Measurements from ENCODE around the gene PCDHA1.

DNA sequence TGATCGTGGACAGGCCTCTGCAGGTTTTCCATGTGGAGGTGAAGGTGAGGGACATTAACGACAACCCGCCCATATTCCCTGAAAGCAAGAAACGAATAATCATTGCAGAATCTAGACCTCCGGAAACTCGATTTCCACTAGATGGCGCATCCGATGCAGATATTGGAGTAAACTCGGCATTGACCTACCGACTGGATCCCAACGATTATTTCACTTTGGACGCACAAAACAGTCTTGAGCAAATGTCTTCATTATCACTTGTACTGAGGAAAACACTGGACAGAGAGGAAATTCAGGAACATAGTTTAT lies 96.6 kb downstream of the PCDHA1 start:
- TF ChIP-seq, protein P1, sequence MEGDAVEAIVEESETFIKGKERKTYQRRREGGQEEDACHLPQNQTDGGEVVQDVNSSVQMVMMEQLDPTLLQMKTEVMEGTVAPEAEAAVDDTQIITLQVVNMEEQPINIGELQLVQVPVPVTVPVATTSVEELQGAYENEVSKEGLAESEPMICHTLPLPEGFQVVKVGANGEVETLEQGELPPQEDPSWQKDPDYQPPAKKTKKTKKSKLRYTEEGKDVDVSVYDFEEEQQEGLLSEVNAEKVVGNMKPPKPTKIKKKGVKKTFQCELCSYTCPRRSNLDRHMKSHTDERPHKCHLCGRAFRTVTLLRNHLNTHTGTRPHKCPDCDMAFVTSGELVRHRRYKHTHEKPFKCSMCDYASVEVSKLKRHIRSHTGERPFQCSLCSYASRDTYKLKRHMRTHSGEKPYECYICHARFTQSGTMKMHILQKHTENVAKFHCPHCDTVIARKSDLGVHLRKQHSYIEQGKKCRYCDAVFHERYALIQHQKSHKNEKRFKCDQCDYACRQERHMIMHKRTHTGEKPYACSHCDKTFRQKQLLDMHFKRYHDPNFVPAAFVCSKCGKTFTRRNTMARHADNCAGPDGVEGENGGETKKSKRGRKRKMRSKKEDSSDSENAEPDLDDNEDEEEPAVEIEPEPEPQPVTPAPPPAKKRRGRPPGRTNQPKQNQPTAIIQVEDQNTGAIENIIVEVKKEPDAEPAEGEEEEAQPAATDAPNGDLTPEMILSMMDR (IDR thresholded peaks at IDR 0.05) = peak; percentile 63
- TF ChIP-seq ZFX (IDR thresholded peaks at IDR 0.05; ENCODE audit: borderline replicate concordance) = no peak

All from 22Rv1 (cell line).